Measurements from ENCODE around the gene PDE4B. TPM values are rescaled to one million over a fixed set of nuclear protein-coding genes. Genes with fewer than 3 reads are reported as not detected.

PDE4B gene
- total and polyA plus RNA-seq, 7 donors: 1.6 to 17.2 (median 10.7) TPM

DNA sequence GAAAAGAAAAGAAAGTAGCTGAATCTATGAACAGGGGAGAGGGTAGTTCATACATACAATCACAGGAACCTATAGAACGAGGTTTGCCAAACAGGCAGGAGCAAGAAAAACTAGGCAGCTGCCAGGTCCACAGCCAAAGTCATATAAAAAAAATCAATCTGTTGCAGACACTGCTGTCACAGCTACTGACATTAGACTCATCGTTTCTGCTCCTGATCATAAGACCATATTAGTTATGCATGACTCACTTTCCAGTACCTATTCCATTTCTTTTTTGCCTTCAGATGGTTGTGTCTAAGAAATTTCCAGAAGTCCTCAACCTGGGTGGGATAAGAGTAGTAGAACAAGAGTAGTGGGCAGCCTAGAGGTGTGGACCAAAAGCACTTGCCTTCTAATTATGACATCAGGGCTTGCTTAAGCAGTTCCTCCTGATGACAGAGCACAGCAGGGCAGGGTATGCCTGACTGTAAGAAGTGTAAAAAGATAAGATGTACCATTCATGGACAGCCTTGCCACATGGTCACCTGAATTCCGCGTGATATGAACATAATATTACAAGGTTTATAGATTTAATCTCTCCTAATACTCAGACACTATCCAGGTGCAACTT lies 418.0 kb downstream of the PDE4B start:
- Histone ChIP-seq H3K27ac (no peak overlapping the region), H3K36me3 (no peaks in the 10 kb centered on the region), H3K9me3 (no peaks in the 10 kb centered on the region), H3K27me3 (no peaks in the 10 kb centered on the region), H3K4me1 (peaks cover 0 to 27% (median 13%) of the 10 kb centered on the region in 4 donors), H3K4me3 (no peak overlapping the region)
- no peak for TF ChIP-seq EP300 (IDR thresholded peaks at IDR 0.05)
- TF ChIP-seq POLR2AphosphoS5 (IDR thresholded peaks at IDR 0.05): no peak
- TF ChIP-seq, protein P1, sequence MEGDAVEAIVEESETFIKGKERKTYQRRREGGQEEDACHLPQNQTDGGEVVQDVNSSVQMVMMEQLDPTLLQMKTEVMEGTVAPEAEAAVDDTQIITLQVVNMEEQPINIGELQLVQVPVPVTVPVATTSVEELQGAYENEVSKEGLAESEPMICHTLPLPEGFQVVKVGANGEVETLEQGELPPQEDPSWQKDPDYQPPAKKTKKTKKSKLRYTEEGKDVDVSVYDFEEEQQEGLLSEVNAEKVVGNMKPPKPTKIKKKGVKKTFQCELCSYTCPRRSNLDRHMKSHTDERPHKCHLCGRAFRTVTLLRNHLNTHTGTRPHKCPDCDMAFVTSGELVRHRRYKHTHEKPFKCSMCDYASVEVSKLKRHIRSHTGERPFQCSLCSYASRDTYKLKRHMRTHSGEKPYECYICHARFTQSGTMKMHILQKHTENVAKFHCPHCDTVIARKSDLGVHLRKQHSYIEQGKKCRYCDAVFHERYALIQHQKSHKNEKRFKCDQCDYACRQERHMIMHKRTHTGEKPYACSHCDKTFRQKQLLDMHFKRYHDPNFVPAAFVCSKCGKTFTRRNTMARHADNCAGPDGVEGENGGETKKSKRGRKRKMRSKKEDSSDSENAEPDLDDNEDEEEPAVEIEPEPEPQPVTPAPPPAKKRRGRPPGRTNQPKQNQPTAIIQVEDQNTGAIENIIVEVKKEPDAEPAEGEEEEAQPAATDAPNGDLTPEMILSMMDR (IDR thresholded peaks at IDR 0.05): no peak
- no peak for TF ChIP-seq POLR2A (IDR thresholded peaks at IDR 0.05)
- no peak for DNase-seq
- intact Hi-C loops (cut with DNase I): no loop called here
- 88 to 89% methylated on average over 4 of the region's 4 CpGs for WGBS, 2 donors

DNA sequence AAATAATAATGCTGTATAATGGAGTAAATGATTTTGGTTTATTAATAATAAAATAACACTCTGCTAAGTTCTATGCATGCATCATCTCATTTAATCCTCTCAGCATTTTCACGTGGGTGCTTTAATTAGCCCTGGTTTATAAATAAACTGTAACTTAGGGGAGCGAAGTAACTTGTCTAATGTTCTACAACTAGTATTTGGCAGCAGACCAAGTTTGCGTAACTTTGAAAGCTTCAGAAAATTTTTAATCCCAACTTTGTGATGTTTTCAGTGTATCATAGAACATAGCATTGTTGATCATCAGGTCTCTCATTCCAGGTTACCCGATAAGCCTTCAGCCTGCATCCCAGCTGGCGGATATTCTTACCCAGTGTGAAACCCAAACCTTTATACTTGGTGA lies 418.8 kb downstream of the PDE4B start:
- no peak for DNase-seq
- Histone ChIP-seq H3K4me1 (peaks cover 0 to 26% (median 13%) of the 10 kb centered on the region in 4 donors), H3K4me3 (no peak overlapping the region), H3K27ac (no peak overlapping the region), H3K9me3 (no peaks in the 10 kb centered on the region), H3K27me3 (no peaks in the 10 kb centered on the region), H3K36me3 (no peaks in the 10 kb centered on the region)
- WGBS, 2 donors: 85 to 88% methylated on average over 5 of the region's 5 CpGs
- intact Hi-C loops (cut with DNase I): no loop called here
- TF ChIP-seq POLR2AphosphoS5 (IDR thresholded peaks at IDR 0.05) (no peak), EP300 (IDR thresholded peaks at IDR 0.05) (no peak), POLR2A (IDR thresholded peaks at IDR 0.05) (no peak)
- TF ChIP-seq, protein P1 (IDR thresholded peaks at IDR 0.05): no peak

DNA sequence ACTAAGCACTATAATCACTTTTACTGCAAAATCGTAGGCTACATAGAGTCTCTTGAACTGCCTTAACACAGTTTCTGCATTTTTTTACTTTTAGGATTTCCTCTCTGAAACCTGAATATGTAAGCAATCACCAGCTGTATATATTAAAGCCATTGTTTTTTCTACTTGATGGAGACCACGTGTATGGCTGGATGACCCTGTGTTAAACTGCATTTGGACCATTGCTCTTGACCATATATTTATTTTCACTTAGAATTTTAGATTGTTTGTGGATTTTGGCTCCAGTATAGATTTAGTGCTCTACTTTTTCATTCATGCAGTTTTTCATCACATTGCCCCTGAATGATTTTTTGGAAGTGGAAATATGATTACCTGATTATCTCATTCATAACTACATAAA lies 420.8 kb downstream of the PDE4B start:
- no peaks in the 10 kb centered on the region for H3K36me3 ChIP-seq
- DNase-seq: no peak
- no peaks in the 10 kb centered on the region for H3K27me3 ChIP-seq
- 54 to 57% methylated on average over 2 of the region's 2 CpGs for WGBS, 2 donors
- H3K27ac ChIP-seq: no peak overlapping the region
- no peaks in the 10 kb centered on the region for H3K9me3 ChIP-seq
- intact Hi-C loops (cut with DNase I): no loop called here
- peaks cover 0 to 13% (median 5%) of the 10 kb centered on the region in 4 donors for H3K4me1 ChIP-seq
- TF ChIP-seq, protein P1 (IDR thresholded peaks at IDR 0.05): no peak
- TF ChIP-seq POLR2AphosphoS5 (IDR thresholded peaks at IDR 0.05) (no peak), EP300 (IDR thresholded peaks at IDR 0.05) (no peak), POLR2A (IDR thresholded peaks at IDR 0.05) (no peak)
- no peak overlapping the region for H3K4me3 ChIP-seq

DNA sequence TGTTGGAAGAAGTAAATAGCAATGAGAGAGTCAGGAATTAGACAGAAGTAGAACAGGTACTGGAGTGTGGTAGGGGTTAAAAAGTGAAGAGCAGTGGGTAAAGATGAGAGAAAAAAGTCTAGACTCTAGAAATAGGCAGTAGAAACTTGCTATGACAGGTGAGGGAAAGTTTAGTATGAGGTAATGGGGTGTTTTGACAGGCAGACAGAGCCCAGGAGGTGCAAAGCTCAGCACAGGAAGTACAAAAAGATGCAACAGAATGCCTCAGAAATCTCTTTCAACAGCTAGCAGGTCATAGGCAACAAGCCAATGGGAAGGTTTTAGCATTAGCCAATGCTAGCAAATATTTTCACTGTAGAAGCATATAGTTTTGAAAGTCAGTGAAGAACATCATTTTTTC lies 422.2 kb downstream of the PDE4B start:
- Histone ChIP-seq H3K36me3 (no peaks in the 10 kb centered on the region), H3K27me3 (no peaks in the 10 kb centered on the region), H3K9me3 (no peaks in the 10 kb centered on the region), H3K4me1 (peaks cover 0 to 12% (median 2%) of the 10 kb centered on the region in 4 donors), H3K27ac (no peak overlapping the region), H3K4me3 (no peak overlapping the region)
- intact Hi-C loops (cut with DNase I): no loop called here
- no peak for DNase-seq
- TF ChIP-seq POLR2AphosphoS5 (IDR thresholded peaks at IDR 0.05): no peak

DNA sequence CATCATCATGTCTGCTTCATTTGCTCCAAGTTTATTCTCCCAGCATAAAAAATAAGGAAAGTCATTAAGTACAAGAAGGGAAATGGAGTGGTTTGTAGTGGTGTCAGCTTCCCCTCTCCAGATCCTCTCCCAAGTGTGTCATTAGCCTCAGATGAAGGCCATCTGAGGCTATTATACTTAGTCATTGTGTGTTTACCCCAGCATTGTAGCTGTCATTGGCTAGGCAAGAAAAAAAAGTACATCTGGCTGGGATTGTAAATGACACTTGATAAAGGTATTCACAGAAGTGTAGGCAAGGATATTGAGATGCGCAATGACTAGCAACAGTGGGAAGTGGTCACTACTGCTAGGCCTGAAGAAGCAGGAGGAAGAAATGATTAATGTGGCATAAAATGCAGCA lies 424.3 kb downstream of the PDE4B start:
- DNase-seq: no peak
- Histone ChIP-seq H3K4me1 (peaks cover 0 to 15% (median 2%) of the 10 kb centered on the region in 4 donors), H3K4me3 (no peak overlapping the region), H3K36me3 (no peaks in the 10 kb centered on the region), H3K27me3 (no peaks in the 10 kb centered on the region), H3K9me3 (no peaks in the 10 kb centered on the region), H3K27ac (no peak overlapping the region)
- intact Hi-C loops (cut with DNase I): no loop called here
- TF ChIP-seq EP300 (IDR thresholded peaks at IDR 0.05) (no peak), POLR2AphosphoS5 (IDR thresholded peaks at IDR 0.05) (no peak), POLR2A (IDR thresholded peaks at IDR 0.05) (no peak)
- TF ChIP-seq, protein P1 (IDR thresholded peaks at IDR 0.05): no peak
- WGBS, 2 donors: 93 to 97% methylated on average over 1 of the region's 1 CpG

Data from sigmoid colon (tissue), 7 donors.